HepG2 (cell line): ENCODE measurements around the gene SFXN5. TPM values are rescaled to one million over a fixed set of nuclear protein-coding genes. Genes with fewer than 3 reads are reported as not detected.

Experiments used
- ATF7 ChIP-seq, 2 experiments: fragments of 450-650 bp in 1 of 2; sonication (generic) in 1 of 2; formaldehyde crosslinking in 1 of 2; IDR thresholded peaks; 2 replicates each; pipeline versions ENCODE4 v1.4.0 to v1.6.1; 2016 to 2020; ENCODE audit warnings: antibody characterized with exemption in 1 of 2, mild to moderate bottlenecking in 1 of 2, missing genetic modification reagents in 1 of 2
- DMAP1 ChIP-seq: IDR thresholded peaks from 2 replicates; pipeline ENCODE4 v1.6.1; 2016
- JUNB ChIP-seq: sonication (generic); formaldehyde crosslinking; IDR thresholded peaks from 2 replicates; pipeline ENCODE4 v1.8.0; 2022; ENCODE audit warnings: missing genetic modification reagents, mild to moderate bottlenecking, borderline replicate concordance
- MIXL1 ChIP-seq: IDR thresholded peaks from 2 replicates; pipeline ENCODE4 v1.6.1; 2016
- RBM22 ChIP-seq: fragments of 200-400 bp; formaldehyde crosslinking; optimal IDR thresholded peaks from 2 replicates; pipeline ENCODE3; 2017; ENCODE audit warnings: mild to moderate bottlenecking, low read length, moderate library complexity
- TAF1 ChIP-seq: sonication (generic); formaldehyde crosslinking; IDR thresholded peaks from 2 replicates; pipeline ENCODE4 v1.4.0; 2020; ENCODE audit warnings: missing genetic modification reagents
- TP53 ChIP-seq: sonication (generic); formaldehyde crosslinking; conservative IDR thresholded peaks from 2 replicates; pipeline ENCODE4 v1.4.0; 2020; ENCODE audit warnings: missing genetic modification reagents
- ZFP37 ChIP-seq: sonication (generic); formaldehyde crosslinking; IDR thresholded peaks from 2 replicates; pipeline ENCODE4 v1.4.0; 2020; ENCODE audit warnings: missing genetic modification reagents, borderline replicate concordance
- ZFX ChIP-seq: sonication (generic); formaldehyde crosslinking; IDR thresholded peaks from 2 replicates; pipeline ENCODE4 v1.4.0; 2020; ENCODE audit warnings: mild to moderate bottlenecking, low read depth, missing genetic modification reagents, moderate library complexity
- ZNF160 ChIP-seq: sonication (generic); formaldehyde crosslinking; IDR thresholded peaks from 2 replicates; pipeline ENCODE4 v1.8.0; 2022; ENCODE audit warnings: mild to moderate bottlenecking, inconsistent platforms, missing genetic modification reagents
- ZNF354B ChIP-seq: sonication (generic); formaldehyde crosslinking; IDR thresholded peaks from 2 replicates; pipeline ENCODE4 v1.8.0; 2022; ENCODE audit warnings: mild to moderate bottlenecking, missing genetic modification reagents
- ZNF460 ChIP-seq: sonication (generic); formaldehyde crosslinking; IDR thresholded peaks from 2 replicates; pipeline ENCODE4 v1.5.1; 2020; ENCODE audit warnings: missing genetic modification reagents, mild to moderate bottlenecking, borderline replicate concordance
- ZNF619 ChIP-seq: sonication (generic); formaldehyde crosslinking; IDR thresholded peaks from 2 replicates; pipeline ENCODE4 v1.4.0; 2020; ENCODE audit warnings: mild to moderate bottlenecking, missing genetic modification reagents
- polyA plus RNA-seq, 8 experiments: library from polyadenylated mRNA; depleted of rRNA in 3 of 8; stranded (reverse) in 7 of 8; unstranded in 1 of 8; fragments of >200 nt; fragmentation: Illumina TruSeq in 4 of 8; extraction: Trizol in 4 of 8; gene quantifications; 2 replicates each; pipeline versions ENCODE4 v1.2.1 to v1.2.3, GENCODE V29; 2011 to 2016; ENCODE audit warnings: low read depth in 4 of 8, missing spikeins in 1 of 8, mixed read lengths in 1 of 8; ENCODE audit not compliant: insufficient read depth in 1 of 8
- total RNA-seq, 5 experiments: library from RNA; depleted of rRNA; stranded (reverse); fragments of >200 nt; fragmentation: Illumina TruSeq; extraction: Trizol; gene quantifications; 2 replicates each; pipeline ENCODE4 v1.2.3, GENCODE V29; 2016; ENCODE audit warnings: low read depth in 1 of 5
- TF ChIP-seq, protein P1 (sequence below): sonication (generic); formaldehyde crosslinking; IDR thresholded peaks from 2 replicates; pipeline ENCODE4 v1.5.0; 2020; ENCODE audit warnings: mild to moderate bottlenecking, missing genetic modification reagents, borderline replicate concordance

SFXN5 gene
- total and polyA plus RNA-seq, 2 of the 13 experiments (the other 11 are each of a cell fraction or from before 2014, with no cell fraction given): 34.9 to 37.4 TPM

- TF ChIP-seq, protein P1, sequence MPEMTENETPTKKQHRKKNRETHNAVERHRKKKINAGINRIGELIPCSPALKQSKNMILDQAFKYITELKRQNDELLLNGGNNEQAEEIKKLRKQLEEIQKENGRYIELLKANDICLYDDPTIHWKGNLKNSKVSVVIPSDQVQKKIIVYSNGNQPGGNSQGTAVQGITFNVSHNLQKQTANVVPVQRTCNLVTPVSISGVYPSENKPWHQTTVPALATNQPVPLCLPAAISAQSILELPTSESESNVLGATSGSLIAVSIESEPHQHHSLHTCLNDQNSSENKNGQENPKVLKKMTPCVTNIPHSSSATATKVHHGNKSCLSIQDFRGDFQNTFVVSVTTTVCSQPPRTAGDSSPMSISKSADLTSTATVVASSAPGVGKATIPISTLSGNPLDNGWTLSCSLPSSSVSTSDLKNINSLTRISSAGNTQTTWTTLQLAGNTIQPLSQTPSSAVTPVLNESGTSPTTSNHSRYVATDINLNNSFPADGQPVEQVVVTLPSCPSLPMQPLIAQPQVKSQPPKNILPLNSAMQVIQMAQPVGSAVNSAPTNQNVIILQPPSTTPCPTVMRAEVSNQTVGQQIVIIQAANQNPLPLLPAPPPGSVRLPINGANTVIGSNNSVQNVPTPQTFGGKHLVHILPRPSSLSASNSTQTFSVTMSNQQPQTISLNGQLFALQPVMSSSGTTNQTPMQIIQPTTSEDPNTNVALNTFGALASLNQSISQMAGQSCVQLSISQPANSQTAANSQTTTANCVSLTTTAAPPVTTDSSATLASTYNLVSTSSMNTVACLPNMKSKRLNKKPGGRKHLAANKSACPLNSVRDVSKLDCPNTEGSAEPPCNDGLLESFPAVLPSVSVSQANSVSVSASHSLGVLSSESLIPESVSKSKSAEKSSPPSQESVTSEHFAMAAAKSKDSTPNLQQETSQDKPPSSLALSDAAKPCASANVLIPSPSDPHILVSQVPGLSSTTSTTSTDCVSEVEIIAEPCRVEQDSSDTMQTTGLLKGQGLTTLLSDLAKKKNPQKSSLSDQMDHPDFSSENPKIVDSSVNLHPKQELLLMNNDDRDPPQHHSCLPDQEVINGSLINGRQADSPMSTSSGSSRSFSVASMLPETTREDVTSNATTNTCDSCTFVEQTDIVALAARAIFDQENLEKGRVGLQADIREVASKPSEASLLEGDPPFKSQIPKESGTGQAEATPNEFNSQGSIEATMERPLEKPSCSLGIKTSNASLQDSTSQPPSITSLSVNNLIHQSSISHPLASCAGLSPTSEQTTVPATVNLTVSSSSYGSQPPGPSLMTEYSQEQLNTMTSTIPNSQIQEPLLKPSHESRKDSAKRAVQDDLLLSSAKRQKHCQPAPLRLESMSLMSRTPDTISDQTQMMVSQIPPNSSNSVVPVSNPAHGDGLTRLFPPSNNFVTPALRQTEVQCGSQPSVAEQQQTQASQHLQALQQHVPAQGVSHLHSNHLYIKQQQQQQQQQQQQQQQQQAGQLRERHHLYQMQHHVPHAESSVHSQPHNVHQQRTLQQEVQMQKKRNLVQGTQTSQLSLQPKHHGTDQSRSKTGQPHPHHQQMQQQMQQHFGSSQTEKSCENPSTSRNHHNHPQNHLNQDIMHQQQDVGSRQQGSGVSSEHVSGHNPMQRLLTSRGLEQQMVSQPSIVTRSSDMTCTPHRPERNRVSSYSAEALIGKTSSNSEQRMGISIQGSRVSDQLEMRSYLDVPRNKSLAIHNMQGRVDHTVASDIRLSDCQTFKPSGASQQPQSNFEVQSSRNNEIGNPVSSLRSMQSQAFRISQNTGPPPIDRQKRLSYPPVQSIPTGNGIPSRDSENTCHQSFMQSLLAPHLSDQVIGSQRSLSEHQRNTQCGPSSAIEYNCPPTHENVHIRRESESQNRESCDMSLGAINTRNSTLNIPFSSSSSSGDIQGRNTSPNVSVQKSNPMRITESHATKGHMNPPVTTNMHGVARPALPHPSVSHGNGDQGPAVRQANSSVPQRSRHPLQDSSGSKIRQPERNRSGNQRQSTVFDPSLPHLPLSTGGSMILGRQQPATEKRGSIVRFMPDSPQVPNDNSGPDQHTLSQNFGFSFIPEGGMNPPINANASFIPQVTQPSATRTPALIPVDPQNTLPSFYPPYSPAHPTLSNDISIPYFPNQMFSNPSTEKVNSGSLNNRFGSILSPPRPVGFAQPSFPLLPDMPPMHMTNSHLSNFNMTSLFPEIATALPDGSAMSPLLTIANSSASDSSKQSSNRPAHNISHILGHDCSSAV (CRISPR knock-in tag): no peak
- TF ChIP-seq ZNF619 (CRISPR knock-in tag) (peak; percentile 90; the same call in 1 of the 2 replicates), ZNF354B (CRISPR knock-in tag) (no peak), ZFP37 (CRISPR knock-in tag) (0 out of 2 replicates have a peak, but pooled peaks have one; percentile 79), ZFX (peak; percentile 62; the same call in 1 of the 2 replicates), JUNB (CRISPR knock-in tag) (no peak; the same call in 1 of the 2 replicates), ATF7 (IDR thresholded peaks at IDR 0.05) (no peak), ATF7 (CRISPR knock-in tag; IDR thresholded peaks at IDR 0.05) (peak; percentile 89), TP53 (CRISPR knock-in tag) (no peak), ZNF460 (peak; percentile 56; the same call in 1 of the 2 replicates), TAF1 (CRISPR knock-in tag) (no peak), DMAP1 (peak; percentile 92), ZNF160 (peak; percentile 88), RBM22 (no peak), MIXL1 (CRISPR knock-in tag) (no peak)
These were observed 70.5 kb downstream of the SFXN5 start (continued) for GRCh38 chr2:73000808-73001570.
